ENCODE data around the gene LYZ.

LYZ gene

DNA sequence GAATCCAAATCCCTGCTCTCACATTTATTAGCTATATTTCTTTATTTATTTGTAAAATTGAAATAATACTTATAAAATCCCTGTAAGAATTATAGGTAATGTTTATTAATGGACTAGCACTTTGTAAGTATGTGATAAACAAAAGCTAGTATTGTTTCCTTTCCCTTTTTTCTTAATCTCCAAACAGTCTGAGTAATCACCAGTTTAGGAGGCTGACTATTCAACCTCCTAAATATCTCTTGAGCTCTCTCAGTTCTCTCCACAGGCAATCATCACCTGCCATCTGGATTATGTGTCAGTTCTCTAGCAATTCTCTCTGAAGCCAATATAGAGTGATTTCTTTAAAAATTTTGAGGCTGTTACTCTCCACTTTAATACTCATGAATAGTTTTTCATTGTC is 9.2 kb upstream of the LYZ start:
- no peak for DNase-seq (ENCODE audit: low read depth in 2 of 2)

DNA sequence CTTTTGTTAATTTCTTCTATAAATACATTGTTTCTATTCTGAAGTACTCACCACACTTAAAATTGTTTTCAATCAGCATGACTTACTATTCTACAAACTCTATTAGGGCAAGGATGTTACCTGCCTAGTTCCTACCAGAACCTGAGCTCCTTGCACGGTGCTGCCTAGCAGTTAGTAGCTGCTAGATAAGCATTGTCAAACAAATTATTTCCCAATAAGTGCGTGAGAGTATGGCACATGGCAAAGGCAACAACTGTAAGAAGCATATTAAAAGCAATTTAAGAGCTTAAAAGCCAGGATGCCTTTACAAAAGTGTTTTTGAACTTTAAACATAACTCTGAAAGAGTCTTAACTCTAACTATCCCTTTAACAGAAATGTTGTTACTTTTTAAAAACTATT is 8.2 kb upstream of the LYZ start:
- DNase-seq (ENCODE audit: low read depth in 2 of 2): no peak

DNA sequence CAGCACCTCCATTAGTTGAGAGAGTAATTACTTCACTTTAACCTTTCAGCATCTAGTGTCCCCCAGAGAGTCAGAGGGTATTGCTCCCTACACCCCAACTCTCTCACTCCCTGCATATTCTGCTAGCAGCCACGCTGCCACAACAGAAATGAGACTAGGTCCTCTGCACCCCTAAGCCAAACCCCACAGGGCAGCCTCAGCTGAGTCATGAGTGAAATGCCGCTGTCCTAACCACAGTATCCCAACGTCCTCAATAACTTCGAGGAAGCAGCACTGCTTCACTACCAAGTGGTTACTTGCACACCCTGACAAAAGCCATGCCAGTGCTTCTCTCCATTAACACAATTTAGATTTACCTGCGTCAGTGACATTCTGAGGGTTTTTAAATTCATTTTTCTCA is 6.9 kb upstream of the LYZ start:
- no peak for DNase-seq (ENCODE audit: low read depth in 2 of 2)

DNA sequence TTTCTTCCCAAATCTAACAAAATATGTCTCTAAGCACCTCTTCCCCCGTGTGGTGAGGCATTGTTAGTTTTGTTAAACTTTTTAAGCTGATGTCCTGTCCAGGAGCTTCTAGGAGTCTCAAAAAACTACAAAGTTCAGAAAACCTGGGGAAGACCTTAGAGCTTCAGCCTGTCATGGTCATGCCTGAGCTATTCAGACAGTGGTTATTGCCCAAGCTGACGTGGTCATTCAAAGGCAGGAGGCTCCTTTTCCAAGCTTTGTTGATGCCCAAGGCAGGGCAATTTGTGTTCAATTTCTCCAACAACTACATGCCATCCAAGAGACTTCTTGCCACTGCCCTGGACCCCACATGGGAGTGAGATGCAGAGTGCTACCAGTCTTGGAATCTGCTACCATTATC is 5.8 kb upstream of the LYZ start:
- DNase-seq (ENCODE audit: low read depth in 2 of 2): no peak

- no peak for DNase-seq (ENCODE audit: low read depth in 2 of 2)
These were observed 4.8 kb upstream of the LYZ start for GRCh38 chr12:69343357-69343756.

DNA sequence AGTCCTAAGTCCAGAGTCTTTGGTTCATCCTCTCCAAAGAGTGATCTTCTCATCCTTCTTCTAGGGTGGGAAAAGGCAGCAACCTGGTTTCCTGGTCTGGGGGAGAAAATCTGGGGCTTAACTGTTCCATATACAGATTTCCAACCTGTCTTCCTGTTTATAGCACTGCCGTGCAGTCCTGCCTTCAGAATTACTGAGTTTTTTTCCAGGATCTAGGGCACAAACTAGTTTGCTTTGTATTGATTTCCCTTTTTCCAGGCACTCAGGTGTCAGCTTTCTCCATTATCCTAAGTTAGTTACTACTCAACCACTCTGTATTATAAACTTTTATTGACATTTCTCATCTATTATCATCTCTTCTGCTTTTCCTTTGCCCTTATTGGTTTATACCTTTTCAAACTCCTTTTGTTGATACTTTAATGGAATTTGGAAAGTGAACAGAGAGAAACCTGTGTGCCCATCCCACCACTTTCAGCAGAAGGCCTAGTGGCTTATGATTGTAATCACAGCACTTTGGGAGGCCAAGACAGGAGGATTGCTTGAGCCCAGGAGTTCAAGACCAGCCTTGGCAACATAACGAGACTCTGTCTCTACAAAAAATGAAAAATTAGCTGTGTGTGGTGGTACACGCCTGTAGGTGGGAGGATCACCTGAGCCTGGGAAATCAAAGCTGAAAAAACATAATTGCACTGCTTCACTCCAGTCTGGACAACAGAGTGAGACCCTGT is 4.1 kb upstream of the LYZ start:
- no peak for DNase-seq (ENCODE audit: low read depth in 2 of 2)

DNA sequence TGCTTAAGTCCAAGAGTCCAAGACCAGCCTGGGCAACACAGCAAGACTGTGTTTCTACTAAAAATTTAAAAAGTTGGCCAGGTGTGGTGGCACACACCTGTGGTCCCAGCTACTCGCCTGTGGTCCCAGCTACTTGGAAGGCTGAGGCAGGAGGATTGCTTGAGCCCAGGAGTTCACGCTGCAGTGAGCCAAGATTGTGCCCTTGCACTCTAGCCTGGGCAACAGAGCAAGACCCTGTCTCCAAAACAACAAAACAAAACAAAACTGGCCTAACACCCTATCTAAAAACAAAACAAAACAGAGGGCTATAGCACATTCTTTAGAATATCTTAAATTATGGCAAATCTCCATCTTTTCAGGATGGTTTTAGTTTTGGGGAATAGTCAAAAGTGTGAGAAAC is 3.1 kb upstream of the LYZ start:
- no peak for DNase-seq (ENCODE audit: low read depth in 2 of 2)

- no peak for DNase-seq (ENCODE audit: low read depth in 2 of 2)
These were observed 2.4 kb upstream of the LYZ start for GRCh38 chr12:69345742-69346141.

DNA sequence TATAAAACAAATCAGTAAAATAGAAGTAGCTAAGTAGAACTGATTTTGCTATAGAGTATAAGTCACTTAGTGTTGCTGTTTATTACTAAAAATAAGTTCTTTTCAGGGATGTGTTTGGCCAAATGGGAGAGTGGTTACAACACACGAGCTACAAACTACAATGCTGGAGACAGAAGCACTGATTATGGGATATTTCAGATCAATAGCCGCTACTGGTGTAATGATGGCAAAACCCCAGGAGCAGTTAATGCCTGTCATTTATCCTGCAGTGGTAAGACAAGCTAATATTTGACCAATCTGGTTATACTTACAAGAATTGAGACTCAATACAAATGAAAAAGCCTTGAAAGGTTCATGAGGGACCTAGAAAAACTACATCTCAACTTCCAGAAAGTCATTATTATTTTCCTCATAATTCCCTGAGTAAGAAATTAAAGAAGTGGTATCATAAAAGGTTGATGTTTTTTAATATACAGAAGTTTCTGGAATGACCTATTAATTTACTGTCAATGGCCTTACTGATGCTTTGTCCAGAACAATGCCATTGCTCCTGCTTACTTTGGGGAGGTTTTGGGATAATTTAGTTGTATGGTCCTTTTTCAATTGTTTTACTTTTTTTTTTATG is 1.9 kb downstream of the LYZ start:
- DNase-seq (ENCODE audit: low read depth in 2 of 2): no peak

DNA sequence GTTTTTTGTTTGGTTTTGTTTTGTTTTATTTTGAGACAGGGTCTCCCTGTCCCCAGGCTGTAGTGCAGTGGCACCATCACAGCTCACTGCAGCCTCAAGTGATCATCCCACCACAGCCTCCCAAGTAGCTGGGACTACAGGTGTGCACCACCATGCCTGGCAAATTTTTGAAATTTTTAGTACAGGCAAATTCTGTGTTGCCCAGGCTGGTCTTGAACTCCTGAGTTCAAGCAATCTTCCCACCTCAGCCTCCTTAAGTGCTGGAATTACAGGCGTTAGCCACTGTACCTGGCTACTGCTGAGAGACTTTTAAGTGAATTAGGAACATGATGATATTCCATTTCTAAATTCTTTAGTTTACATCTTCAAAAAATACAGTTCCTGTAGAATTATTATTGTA is 2.6 kb downstream of the LYZ start:
- DNase-seq (ENCODE audit: low read depth in 2 of 2): no peak

GRCh38 chr12:69351462-69352236 is 3.5 kb downstream of the LYZ start:
- no peak for DNase-seq (ENCODE audit: low read depth in 2 of 2)

GRCh38 chr12:69352904-69353303 is 4.7 kb downstream of the LYZ start:
- DNase-seq (ENCODE audit: low read depth in 2 of 2): no peak

DNA sequence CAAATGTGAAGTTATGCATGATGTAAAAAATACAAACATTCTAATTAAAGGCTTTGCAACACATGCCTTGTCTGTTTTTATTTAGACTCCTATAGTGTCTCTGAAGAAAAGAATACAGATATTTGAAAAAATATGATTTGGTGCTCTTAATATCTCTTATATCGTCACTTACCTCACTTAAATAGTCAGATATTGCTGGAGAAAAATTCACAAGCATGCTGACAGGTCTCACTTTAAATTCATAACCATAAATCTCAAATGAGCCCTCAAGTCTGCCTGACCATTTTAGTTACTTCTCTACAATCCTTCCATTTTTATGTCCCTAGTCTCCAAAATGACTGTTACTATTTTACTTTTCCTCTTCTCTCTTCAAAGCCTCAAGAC is 6.0 kb downstream of the LYZ start:
- DNase-seq (ENCODE audit: low read depth in 2 of 2): no peak

- no peak for DNase-seq (ENCODE audit: low read depth in 2 of 2)
These were observed 6.5 kb downstream of the LYZ start for GRCh38 chr12:69354556-69355187.

GRCh38 chr12:69355363-69356028 is 7.3 kb downstream of the LYZ start:
- no peak for DNase-seq (ENCODE audit: low read depth in 2 of 2)

GRCh38 chr12:69359531-69360347 is 11.6 kb downstream of the LYZ start, which contains the start of gene YEATS4:
TSS of gene YEATS4 (plus strand) at chr12:69359743. CDS start at chr12:69359973, 230 bp downstream.
- DNase-seq (ENCODE audit: low read depth in 2 of 2): peak; percentile 82

DNA sequence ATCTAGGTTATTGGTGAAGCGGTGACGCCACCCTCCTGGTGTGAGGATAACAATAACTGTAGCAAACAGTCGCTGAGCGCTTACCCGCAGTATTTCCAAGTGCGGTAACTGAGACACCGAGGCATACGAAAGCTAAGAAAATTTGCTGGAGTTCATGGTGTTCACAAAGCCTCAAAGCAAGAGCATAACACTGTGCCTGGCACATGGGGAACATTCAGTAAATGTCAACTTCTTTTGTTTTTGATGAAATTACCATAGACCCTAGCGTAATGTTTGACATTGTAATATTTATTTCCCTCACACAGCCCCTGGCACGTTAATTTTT is 12.1 kb downstream of the LYZ start:
- DNase-seq (ENCODE audit: low read depth in 2 of 2): no peak

DNA sequence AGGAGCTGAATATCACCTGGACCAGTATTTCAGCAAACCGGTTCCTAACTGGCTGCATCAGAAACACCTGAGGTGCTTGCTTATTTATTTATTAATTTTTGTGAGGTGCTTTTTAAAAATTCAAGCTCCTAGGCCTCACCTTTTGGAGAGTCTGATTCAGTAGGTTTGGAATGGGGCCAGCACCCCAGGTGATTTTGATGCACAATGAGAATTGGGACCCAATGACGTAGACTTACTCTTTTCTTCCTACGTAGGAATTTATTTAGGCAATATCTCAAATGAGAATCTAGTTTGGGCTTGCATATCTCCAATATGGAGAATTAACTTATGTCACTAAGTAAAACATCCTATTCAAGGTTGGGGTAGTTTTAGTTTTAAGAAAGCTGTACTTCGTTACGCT is 18.6 kb downstream of the LYZ start:
- no peak for DNase-seq (ENCODE audit: low read depth in 2 of 2)

DNA sequence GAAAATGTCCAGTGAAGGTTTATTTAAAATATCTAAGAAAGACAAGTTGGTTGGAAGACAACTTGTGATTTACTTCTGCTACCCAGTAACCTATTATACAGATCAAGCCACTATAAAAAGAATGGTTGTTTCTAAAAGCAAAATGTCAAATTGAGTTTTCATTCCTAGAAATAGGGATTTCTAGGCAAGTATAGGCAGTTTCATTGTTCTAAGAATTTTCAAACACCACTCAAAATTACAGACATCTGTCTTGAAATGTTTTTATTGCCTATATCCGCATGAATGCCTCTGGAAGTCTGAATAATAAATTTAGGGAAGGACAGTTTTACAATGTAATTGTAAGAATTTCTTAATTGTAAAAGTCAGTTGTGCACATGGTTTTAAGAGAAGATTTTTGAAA is 20.0 kb downstream of the LYZ start:
- no peak for DNase-seq (ENCODE audit: low read depth in 2 of 2)

- DNase-seq (ENCODE audit: low read depth in 2 of 2): no peak
These were observed 34.9 kb downstream of the LYZ start for GRCh38 chr12:69383074-69383473.

GRCh38 chr12:69385038-69385437 is 36.9 kb downstream of the LYZ start:
- no peak for DNase-seq (ENCODE audit: low read depth in 2 of 2)
